ENCODE measurements around the gene MPP4.

Gene MPP4, protein sequence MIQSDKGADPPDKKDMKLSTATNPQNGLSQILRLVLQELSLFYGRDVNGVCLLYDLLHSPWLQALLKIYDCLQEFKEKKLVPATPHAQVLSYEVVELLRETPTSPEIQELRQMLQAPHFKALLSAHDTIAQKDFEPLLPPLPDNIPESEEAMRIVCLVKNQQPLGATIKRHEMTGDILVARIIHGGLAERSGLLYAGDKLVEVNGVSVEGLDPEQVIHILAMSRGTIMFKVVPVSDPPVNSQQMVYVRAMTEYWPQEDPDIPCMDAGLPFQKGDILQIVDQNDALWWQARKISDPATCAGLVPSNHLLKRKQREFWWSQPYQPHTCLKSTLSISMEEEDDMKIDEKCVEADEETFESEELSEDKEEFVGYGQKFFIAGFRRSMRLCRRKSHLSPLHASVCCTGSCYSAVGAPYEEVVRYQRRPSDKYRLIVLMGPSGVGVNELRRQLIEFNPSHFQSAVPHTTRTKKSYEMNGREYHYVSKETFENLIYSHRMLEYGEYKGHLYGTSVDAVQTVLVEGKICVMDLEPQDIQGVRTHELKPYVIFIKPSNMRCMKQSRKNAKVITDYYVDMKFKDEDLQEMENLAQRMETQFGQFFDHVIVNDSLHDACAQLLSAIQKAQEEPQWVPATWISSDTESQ

GRCh38 chr2:201698588-201699226 lies at the start of gene MPP4:
Gene MPP4, minus strand, starts transcription at chr2:201698644. Its CDS starts 4,690 bp downstream, at chr2:201693954.
- no peak for DNase-seq (ENCODE audit: low read depth)

DNA sequence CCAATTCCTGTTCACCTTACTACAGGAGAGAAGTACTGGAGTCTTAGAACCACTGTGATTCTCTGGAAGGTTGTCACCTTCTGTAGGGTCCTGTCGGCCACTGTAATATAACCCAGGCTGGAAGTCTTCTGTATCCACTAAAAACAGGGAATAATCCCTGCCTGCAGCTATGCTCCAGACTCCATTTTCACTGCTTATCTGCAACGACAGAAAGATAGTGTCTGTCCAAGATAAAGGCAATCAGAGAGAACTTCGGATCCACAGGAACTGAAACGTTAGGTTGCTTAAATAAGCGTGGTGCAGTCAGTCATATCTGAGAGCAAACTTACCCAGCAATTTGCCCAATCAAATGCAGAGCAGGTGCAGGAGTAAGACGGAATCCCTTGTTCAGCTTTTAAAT lies 48.1 kb upstream of the MPP4 start:
- DNase-seq (ENCODE audit: low read depth): no peak

- DNase-seq (ENCODE audit: low read depth): no peak
Observed at GRCh38 chr2:201735486-201735885, 37.0 kb upstream of the MPP4 start.

DNA sequence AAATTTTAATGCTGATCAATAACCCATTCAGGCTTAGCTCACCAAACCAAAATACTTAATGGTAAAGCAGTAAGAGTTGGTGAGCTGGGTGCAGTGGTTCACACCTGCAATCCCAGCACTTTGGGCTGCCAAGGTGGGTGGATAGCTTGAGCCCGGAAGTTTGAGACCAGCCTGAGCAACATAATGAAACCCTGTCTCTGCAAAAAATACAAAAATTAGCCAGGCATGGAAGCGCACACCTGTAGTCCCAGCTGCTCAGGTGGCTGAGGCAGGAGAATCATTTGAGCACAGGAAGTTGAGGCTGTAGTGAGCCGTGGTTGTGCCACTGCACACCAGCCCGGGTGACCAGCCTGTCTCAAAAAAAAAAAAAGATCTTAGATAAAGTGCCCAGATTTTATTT lies 35.7 kb upstream of the MPP4 start:
- no peak for DNase-seq (ENCODE audit: low read depth)

DNA sequence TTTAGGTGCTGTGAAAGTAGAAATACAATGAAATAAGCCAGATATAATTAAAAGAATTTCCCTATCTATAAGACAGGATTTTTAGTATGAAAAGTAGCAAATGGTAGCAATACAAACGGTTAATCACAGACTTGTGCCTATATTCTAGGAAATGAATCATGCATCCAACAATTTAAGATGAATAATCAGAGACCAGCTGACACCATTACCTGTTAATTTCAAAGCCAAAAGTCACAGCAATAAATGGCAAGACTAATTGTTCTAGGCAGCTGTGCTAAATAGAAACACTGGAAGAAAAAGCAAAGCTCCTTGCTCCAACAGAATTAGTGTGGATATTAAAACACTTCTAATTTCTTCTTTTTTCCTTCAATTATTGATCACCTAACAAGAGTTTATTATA lies 35.1 kb upstream of the MPP4 start:
- no peak for DNase-seq (ENCODE audit: low read depth)

- no peak for DNase-seq (ENCODE audit: low read depth)
Observed at GRCh38 chr2:201730651-201731285, 32.3 kb upstream of the MPP4 start.

- DNase-seq (ENCODE audit: low read depth): no peak
Observed at GRCh38 chr2:201715459-201715858, 17.0 kb upstream of the MPP4 start.

- no peak for DNase-seq (ENCODE audit: low read depth)
Observed at GRCh38 chr2:201712726-201713125, 14.3 kb upstream of the MPP4 start.

- DNase-seq (ENCODE audit: low read depth): no peak
Observed at GRCh38 chr2:201709747-201710146, 11.3 kb upstream of the MPP4 start.

DNA sequence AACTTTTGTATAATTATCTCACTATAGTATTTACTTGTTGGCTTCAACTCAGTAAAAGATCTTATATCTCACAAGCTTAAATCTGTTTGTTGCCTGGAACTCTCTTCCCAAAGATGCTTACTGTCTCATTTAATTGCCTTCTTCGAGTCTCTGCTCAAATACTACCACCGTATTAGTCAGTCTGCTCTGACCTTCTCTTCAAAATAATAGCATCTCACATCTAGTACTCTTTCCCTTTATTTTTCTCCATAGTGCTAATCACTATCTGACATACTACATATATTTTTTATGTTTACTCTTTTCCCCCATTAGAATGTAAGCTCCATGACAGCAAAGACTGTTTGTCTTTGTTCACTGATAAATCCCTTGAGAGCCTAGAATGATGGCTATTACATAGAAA lies 10.6 kb upstream of the MPP4 start:
- DNase-seq (ENCODE audit: low read depth): no peak

- DNase-seq (ENCODE audit: low read depth): no peak
Observed at GRCh38 chr2:201707753-201708152, 9.3 kb upstream of the MPP4 start.

DNA sequence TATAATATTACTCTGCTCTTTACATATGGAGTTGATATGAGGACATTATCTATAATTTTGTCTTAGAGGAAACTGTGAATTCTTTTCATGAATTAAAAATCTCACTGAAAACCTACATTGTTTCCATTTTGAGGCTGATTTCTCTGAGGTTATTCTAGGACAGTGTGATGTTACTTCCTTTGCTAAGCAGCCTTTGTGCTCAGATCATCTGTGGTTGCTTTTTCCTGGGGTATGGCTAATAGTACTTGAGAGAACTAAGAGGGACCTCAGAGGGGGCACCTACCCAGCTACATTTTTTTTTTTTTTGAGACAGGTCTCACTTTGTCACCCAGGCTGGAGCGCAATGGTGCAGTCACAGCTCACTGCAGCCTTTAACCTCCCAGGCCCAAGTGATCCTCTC lies 8.7 kb upstream of the MPP4 start:
- DNase-seq (ENCODE audit: low read depth): no peak

GRCh38 chr2:201704536-201704935 lies 6.1 kb upstream of the MPP4 start:
- DNase-seq (ENCODE audit: low read depth): no peak

DNA sequence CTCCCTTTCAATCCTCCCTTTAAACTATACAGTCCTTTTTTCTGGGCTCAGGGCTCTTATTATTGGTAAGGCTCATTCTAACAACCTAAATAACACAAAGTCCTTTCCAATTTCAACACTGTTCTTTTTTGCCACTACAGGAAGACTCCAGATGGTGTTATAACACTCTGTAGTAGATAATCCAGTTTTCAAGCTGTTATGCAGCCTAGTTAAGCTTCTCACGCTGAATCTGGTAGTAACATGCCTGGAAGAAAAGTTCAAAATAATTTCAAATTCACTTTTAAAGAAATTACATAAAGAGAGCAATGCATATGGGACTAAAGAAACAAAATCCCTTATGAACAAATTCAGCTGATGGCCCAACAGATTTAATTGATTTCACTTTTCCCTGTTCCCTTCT lies 3.2 kb upstream of the MPP4 start:
- DNase-seq (ENCODE audit: low read depth): no peak

- DNase-seq (ENCODE audit: low read depth): no peak
Observed at GRCh38 chr2:201699416-201699815, 972 bp upstream of the MPP4 start.

GRCh38 chr2:201697899-201698298 lies 545 bp downstream of the MPP4 start:
- no peak for DNase-seq (ENCODE audit: low read depth)

- DNase-seq (ENCODE audit: low read depth): no peak
Observed at GRCh38 chr2:201696151-201696659, 2.2 kb downstream of the MPP4 start.

GRCh38 chr2:201685156-201685555 lies 13.3 kb downstream of the MPP4 start:
- DNase-seq (ENCODE audit: low read depth): no peak

DNA sequence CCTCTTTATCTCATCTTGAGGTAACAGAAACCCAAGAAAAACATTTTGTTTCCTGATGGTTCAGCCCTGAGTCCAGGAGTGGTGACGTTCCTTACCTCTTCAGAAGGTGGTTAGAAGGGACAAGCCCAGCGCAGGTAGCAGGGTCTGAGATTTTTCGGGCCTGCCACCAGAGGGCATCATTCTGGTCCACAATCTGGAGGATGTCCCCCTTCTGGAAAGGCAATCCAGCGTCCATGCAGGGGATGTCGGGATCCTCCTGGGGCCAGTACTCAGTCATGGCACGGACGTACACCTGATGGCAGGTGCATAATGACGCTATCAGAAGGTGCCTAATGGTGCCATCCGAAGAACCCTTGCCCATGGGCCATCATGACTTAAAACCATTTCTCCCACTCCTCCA lies 17.7 kb downstream of the MPP4 start:
- no peak for DNase-seq (ENCODE audit: low read depth)

GRCh38 chr2:201678401-201678800 lies 20.0 kb downstream of the MPP4 start:
- DNase-seq (ENCODE audit: low read depth): no peak

DNA sequence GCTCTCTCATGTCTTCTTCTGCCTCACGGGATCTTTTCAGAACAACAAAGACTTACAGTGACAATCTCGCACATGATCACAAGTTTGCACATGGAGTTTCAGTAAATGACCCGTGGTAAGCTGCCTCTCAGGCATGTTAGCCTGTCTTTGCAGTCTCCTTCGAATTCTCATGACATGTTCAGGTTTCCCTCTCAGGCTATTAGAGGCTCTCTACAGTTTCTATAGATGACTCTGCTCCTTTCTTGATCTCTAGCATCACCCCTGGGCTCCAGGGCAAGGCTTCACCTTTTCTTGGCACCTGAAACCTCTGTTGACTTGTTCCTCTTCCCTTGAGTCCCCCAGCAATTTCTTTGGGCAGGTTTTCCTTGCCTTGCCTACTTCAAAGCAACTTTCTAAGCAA lies 23.0 kb downstream of the MPP4 start:
- DNase-seq (ENCODE audit: low read depth): no peak

DNA sequence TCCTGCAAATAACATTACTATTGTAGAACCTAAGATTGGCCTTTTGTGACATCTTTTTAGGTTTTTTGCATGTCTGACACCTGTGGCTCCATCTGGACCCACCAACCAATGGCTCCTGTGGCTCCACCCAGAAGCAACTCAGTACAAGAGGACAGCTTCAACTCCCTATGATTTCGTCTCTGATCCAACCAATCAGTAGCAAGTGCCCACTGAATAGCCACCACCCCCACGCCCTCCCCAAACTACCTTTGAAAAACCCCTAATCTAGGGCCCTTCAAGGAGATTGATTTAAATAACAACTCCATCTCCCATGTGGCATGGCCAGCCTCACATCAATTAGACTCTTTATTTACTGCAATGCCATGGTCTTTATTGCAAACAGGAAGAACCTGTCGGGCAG lies 23.6 kb downstream of the MPP4 start:
- DNase-seq (ENCODE audit: low read depth): no peak

- DNase-seq (ENCODE audit: low read depth): no peak
Observed at GRCh38 chr2:201674298-201674697, 24.1 kb downstream of the MPP4 start.
